NCI-H2227 treated with DMSO at 0.1 percent for 48 hours (cell line): ENCODE measurements around the gene FAM131C.
"Not testable (repeated sequence)": the region's sequence is repeated elsewhere in the genome, so short reads cannot be mapped to it uniquely, and the experiment has no call there.

Source experiments
- DNase-seq: peaks from one replicate; lab custom pipeline; 2025; lab: John Stamatoyannopoulos, UW

Gene FAM131C

DNA sequence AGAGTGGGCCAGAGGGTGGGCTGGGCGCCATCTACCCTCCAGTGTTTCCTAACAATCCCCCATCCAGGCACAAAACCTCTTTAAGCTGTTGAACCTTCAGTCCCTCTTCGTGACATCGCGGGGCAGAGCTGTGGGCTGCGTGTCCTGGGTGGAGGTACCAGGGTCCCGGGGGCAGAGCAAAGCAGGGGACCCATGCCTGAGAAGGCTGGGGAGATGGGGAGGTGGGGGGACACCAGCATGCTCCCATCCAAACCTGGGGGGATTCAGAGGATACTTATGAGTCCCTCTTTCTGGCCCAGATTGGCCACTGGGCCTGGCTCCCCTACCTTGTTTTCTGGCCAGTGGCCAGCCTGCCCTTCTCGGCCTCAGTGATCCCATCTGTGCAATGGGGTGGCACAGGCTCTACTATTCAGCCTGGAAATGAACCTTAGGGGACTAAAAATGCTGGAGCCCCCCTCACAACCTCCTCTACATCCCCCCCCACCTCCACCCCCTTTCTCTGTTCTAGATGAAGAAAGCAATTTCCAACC lies 40.3 kb downstream of the FAM131C start:
- DNase-seq: not testable (repeated sequence)

DNA sequence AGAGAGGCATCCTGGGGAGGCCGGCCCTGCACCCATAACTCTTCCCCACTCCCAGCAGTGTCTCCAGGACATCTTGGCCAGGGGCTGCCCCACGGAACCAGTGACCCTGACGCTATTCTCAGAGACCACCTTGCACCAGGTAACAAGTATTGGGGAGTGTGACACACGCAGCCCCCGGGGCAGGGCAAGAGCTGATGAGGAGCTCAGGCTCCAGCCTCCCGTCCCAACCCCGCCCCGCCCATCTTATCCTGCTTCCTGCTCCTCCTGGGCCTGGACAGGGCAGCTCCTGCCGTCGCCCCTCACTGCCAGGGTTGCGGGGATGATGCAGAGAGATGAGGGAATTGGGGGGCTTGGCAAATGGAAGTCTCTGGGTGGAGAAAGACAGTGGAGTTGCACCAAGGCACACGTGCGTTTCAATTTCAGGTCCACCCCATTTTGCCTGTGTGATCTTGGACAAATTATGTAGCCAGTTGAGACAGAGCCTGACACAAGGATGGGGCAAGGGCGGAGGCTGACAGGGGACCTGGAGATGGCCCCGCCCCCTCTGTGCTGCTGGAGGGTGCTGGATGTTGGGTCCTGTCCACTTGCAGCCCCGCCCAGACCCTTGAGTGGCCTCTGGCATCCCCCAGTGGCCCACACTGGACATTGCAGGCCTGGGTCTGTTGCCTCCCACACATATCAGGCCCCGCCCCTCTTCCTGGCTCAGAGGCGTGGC lies 40.9 kb downstream of the FAM131C start:
- peak; percentile 22 for DNase-seq

DNA sequence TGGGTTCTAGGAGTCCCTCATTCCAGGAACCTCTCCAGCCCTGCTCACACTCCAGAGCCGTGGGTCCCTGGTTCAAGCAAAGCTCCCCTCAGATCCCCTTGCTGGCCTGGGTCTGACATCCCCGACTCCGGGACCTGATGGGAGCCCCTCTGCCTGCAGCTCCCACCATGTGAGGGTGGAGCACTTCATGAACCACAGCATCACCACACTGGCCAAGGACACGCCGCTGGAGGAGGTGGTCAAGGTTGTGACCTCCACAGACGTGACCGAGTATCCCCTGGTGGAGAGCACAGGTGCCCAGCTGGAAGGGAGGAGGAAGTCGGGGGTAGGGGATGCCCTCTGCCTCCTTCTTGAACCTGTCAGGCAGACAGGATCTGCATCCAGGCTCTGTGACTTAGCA lies 41.9 kb downstream of the FAM131C start:
- DNase-seq: no peak

DNA sequence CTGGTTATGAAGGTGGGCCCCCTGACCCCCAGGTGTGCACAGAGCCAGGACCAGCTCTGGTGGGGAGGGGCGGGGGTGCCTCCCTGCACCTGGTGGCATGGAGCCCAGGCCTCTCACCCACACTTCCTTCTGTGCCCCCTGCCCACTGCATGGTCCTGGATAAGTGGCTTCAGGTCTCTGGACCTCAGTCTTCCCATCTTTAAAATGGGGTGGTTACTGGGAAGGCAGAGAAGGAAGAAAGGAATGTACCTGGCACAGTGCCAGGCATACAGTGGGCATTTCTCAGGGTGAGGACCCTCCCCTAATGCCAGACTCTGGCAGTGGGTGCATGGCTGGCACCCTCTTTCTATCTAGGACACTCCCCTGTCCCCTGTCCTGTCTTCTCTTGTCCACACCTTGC lies 44.2 kb downstream of the FAM131C start:
- DNase-seq: no peak

DNA sequence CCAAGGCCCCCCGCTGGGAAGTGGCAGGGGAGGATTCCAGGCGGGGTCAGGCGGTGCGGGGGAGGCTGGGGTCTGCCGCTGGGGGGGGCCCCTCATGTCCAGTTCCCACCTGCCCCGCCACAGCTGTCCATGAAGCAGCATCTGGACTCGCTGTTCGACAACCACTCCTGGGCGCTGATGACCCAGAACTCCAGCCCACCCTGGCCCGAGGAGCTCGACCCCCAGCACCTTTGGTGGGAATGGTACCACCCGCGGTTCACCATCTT lies 44.5 kb downstream of the FAM131C start:
- DNase-seq: not testable (repeated sequence)

DNA sequence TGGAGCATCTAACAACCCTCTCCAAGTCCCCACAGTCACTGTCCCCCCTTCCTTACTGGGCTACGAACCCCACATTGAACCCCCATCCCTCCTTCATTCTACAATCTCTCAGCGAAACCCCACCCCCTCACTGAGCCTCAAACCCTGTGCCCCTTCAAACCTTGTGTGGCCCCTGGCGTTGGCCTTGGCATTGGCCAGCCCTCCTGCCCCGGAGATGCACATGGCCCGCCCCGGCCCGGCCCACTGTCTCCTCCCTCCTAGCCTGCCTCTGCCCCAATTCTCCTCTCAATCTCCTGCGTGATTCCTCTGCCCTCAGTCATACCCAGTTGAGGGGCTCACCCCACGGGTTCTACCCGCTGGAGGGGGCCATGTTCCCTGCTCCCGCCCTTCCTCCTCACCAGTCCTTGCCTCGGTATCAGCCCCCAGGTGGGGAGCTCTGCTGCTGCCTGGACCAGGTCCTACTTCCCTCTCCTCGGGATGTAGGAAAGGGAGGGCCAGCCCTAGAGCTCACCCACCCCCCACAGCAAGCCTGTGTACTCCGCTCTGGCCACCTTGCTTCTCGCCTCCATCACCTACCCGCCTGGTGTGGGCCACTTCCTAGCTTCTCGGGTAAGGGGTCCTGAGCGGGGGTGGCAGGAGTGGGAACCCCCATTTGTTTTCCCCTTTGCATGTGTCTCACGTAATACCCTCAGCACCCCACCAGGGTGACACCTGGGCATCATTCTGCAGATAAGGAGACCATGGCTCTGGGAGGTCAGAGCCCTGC lies 45.0 kb downstream of the FAM131C start:
- no peak for DNase-seq

DNA sequence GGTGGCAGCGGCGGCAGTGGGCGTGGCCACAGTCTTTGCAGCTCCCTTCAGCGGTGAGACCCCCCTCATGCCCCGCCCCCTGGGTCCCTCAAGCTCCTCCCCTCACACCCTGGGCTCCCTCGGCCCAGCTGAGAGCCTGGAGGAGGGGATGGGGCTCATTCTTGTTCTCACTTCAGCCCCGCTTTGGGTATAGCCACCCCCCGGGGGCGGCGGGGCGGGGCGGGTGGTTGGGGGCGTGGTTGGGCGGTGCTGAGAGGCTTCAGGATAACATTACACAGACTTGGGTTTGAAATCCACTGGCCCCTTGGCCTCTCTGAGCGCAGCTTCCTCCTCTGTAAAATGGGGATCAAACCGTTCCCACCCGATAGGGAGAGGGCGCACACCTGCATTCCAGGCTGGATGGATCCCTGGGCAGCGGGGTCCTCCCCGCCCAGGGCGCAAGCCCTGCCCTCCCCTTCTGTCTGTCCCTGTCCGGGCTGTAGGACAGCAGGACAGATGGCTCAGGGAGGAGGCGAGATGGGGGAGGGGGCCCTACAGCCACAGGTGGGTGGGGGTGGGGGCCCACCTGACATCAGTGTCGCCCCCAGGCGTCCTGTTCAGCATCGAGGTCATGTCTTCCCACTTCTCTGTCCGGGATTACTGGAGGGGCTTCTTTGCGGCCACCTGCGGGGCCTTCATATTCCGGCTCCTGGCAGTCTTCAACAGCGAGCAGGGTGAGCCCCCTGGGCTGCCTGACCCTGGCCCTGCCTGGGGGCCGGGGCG lies 46.5 kb downstream of the FAM131C start:
- no peak for DNase-seq

DNA sequence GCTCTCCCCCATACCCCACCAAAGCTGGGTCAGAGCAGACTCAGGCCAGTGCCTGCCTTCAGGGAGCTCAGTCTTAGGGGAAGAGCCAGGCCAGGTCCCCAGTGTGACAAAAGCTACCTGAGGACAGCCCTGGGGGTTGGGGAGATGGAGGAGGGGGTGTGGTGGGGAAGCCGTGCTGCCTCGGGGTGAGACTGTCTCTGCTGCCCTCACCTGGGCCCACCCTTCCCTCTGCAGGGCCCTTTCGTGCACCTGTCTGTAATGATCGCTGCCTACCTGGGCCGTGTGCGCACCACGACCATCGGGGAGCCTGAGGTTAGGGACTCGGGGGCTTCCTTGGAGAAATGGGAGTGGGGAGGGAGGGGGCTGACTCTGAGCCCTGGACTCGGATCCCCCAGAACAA lies 47.1 kb downstream of the FAM131C start:
- not testable (repeated sequence) for DNase-seq

DNA sequence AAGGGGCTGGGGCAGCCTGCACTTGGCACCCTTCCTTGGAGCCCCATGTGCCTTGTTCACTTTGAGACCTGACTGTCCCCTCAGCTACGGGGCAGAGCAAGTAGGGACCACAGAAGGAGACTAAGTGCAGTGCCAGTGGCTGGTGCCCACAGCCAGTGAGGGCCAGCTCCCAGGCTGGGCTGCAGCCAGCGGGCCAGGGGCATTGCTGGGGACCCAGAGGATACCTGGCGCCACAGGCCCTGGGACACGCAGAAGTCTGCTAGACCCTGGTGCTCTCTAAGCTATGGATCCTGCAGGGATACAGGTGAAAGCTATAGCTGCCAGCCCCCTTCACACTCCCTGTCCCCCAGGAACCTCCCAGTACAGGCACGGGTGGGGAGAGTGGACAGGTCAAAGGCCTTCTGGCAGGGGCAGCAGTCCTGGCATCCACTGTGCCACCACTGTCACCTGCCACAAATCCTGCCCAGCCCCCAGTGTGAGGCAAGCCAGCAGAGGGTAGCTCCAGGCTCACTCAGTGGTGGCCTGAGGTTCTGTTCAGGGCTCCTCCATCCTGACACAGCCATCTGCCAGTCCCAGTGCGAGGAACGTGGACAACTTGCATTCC lies 50.3 kb downstream of the FAM131C start:
- DNase-seq: no peak

DNA sequence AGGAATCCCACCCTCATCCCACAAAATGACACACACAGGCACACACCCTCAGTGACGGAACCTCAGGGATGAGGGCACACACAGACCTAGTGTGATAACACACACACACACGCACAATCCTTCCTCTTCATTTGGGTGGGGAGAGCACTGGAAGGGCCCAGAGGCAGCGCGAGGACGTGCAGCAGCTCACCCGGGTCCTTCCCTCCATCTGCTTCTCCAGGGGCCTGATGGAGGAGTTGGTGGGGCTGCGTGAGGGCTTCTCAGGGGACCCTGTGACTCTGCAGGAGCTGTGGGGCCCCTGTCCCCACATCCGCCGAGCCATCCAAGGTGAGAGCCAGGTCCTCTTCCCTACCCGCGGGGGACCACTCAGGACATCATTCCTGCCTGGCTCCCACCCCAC lies 51.1 kb downstream of the FAM131C start:
- no peak for DNase-seq

DNA sequence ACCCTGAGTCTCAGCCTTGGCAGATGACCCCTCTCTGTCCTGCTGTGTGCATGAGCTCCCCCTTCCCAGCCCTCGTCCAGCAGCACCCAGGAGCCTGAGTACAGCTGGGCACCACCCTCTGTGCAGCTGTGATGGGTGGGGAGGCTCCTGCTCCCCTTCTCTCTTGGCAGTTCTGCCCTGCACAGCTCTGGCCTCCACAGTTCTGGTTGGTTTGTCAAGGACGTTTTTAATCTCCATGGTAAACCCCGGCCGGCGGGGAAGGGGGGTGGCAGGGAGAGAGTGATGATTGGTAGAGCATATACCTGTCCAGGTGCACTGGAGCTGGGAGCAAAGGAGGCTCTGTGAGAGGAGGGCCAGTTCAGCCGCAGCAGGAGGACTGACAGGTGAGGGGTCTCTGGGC lies 51.8 kb downstream of the FAM131C start, which contains the start of gene CLCNKA:
Gene CLCNKA (plus strand): TSS at position 356 of the 400 bp plus-strand sequence. CDS start 584 bp downstream, outside the sequence.
- DNase-seq: no peak

DNA sequence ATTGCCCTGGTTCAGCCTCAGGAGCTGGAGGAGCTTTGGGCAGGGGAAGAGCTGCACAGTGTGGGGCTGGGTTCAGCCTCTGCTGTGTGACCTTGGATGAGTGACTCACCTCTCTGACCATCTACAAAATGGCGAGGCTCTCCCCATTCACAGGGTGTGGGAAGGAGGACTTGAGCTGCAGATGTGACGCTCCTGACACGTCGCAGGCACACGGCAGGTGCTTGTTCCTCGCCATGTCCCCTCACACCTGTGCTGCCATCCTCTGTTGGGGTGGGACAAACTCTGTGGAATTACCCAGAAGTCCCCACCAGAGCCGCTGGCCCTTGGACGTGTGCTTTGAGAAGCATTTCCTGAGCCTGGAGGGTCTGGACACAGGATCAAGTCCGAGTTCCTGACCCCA lies 52.6 kb downstream of the FAM131C start:
- not testable (repeated sequence) for DNase-seq

DNA sequence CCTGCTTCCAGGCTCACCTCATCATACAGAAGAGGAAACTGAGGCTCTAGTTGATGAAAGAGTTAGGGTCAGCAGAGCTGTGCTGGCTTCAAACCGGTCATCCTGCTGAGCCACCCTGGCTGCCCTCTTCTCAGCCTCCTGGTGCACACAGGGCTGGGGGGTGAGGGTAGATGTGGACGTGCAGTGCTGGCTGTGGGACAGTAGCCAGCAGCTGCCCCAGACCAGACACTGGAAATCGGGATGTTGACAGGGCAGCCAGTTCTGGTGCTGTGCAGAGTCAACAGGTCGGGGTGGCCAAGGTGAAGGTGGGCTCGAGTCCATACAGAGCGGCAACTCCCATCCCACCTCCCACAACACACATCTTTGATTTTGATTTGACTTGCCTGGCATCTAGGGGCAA lies 53.1 kb downstream of the FAM131C start:
- no peak for DNase-seq

DNA sequence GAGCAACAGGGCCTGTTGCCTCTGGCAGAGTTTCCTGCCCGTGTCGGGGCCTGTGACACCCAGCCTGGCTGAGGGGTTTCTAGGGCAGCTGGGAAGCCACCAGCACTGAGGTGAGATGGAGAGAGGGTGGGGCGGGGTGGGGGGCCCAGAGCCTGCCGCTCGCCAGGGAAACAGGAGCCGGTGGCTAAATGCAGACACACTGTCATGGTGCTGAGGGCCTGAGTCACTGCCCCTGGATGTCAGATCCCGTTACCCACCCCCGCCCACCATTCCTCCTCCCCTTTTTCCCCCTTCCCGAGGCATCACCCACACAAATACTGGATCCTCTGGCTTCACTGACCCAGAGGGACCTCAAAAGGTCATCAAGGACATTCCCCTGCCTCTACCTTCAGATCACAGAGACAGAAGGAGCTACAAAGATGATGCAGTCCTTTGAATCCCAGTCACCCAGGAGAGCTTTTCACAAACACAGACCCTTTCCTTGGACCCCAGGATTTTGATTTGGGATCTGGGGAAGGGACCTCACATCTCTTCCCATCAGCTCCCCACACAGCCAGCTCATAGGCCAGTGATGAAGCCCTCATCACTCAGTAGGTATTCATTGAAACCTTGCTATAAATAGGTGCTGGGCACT lies 53.7 kb downstream of the FAM131C start:
- DNase-seq: no peak

DNA sequence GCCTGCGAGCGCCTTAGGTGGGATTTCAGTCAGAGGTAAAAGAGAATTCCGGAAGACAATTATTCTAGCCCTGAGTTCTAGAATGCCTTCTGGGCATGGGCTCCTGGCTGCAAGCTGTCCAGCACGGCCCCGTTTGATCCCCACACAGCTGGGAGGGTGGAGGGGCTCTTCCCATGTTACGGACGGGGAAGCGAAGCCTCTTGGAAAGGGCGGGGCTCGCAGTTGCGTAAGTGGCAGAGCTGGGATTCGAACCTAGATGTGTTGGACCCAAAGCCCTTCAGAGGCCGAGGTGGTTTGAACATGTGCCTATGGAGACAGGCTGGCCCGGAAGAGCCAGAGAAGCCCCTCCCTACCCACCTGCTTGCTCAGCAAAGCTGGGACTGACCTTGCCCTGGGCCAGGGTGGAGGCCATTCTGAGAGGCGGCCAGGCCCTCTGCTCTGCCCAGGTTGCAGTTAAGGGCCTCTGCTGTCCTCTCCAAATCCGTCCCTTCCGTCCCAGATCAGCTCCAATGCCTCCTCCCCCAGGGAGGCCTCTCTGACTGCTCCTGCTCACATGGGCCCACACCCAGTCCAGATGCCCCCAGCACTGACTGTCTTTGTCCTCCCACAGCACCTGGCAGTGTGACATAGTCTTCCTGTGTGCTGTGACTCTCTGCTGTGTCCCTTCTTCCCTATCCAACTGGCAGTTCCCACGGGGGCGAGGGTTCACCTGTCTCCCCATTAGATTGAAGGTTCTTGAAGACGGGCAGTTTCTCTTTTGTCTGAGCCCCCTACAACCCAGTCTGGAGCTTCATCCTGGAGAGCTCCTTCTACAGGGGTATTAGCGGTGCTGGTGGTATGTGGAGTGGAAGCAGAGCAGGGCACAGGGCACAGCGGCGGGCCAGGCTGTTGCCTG lies 54.5 kb downstream of the FAM131C start:
- DNase-seq: no peak

DNA sequence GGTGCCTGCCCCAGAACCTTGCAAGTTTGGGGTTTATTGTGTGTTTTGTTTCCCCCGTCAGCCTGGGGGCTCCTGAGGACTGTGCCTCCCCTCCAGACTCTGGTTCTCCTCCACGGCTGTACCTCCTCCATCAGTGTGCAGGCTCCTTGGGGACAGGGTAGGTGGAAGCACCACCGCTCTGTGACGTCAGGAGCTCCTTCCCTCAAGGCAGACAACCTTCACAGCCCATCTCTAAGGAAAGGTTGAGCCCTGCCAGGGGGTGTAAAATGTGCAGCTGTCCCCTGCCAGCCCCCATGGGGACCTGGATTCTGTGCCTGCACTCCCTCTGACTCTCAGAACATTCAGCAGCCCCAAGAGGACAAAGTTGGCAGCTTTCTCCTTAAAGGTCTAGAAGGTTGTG lies 55.1 kb downstream of the FAM131C start:
- DNase-seq: no peak

DNA sequence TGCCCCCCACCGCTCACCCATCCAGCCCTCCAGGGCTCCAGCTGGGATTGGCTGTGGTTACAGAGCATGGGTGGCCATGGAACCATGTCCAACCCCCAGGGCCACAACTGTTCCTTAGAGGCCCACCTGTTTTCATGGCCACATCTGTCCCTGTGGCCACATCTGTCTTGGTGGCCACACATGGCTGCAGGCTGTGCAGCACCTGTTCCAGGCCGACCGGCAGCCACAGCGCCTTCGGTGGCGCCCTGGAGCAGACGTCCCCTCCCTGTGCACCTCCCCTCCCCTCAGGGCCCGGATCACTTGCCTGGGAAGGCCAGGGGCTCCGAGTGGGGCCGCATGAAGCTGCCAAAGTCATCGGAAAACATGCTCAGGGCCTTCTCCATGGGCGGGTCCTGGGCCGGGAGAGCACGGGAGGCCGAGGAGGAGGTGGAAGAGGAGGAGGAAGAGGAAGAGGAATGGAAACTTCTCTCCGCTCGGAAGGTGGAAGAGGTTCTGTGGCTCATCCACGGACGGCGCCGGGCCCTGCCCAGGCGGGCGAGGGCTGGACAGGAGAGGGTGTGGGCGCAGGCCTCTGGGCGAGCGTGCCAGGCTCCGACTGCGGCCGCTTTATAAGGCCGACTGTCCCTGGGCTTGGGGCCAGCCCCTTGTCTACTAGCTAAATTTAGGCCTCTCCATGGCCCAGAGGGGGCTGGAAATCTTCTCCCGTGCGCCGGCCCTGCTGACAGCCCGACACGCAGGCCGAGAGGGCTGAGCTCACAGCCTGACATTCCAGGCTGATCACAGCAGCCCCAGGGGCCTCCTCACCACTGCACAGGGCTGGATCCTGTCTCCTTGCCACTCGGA lies 55.8 kb downstream of the FAM131C start, which contains the start of gene HSPB7:
Gene HSPB7 (minus strand): TSS at position 583 of the 843 bp plus-strand sequence. CDS start 80 bp downstream, at position 503.
- DNase-seq: no peak

DNA sequence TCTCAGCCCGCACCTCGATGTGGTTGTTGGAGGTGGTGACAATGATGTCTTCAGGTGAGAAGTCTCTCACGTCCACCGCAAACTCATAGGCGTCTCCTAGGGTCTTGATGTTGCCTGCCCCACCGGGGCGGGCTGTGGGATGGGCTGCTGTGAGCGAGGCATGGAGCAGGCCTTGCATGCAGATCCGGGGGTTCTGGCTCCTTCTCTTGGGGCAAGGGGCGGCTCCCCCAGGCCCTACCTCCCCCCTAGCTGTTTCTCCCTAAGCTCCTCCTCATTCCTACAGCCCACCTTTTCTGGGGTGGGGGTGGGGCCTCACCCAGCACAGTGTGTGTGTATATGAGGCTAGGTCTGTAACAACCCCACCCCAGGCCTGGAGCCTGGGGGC lies 56.4 kb downstream of the FAM131C start:
- DNase-seq: no peak
